Activated CD4-positive, alpha-beta T cell treated with anti-CD3 and anti-CD28 coated beads, Interleukin-2, amount 50 U/mL, for 16 hours (primary cell): ENCODE data around the gene IER2.

Source experiments
- DNase-seq: peaks from one replicate; pipeline ENCODE4 v3.0.0-alpha.2; 2020

IER2 gene, protein sequence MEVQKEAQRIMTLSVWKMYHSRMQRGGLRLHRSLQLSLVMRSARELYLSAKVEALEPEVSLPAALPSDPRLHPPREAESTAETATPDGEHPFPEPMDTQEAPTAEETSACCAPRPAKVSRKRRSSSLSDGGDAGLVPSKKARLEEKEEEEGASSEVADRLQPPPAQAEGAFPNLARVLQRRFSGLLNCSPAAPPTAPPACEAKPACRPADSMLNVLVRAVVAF

DNA sequence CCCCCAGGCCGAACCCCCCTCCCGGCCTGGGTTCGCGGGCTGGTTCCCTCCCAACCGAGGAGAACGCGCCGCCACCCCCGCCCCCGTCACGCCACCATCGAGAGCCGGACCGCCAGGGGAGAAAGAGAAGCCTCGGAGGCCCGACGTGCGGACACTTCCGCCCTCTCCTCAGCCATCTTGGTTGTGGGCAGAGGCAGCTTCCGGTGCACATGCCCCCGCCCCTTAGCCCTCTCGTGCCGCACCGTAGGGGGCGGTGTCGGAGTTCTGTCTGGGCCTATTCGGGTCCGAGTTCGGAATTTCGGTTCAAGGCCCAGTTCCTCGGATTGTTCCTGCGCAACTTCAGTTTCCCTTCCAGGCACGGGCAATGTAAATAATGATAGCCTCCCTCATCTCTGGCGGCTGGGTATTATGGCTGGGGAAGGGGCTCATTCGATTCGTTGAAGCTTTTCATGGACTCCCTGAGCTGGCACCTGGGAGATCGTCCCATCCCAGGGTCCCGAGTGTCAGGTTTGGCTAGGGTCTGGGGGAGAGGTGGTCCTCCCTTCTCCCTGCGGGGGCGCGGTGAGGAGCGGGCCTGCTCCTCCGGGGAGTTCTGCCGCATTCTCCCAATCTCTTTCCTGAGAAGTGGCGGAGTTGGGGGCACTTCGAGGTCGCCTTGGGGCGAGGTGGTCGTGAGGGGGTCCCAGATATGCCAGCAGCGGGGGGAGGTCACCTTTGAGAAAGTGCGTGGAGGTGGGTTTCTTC is at the start of gene IER2, which contains the start of gene STX10:
TSS of gene IER2 (plus strand) at position 225 of the 744 bp plus-strand sequence. CDS start 2,776 bp downstream, outside the sequence.
TSS of gene STX10 (minus strand) at position 189 of the 744 bp plus-strand sequence. CDS start 202 bp downstream, outside the sequence.
- peak; percentile 96 for DNase-seq

DNA sequence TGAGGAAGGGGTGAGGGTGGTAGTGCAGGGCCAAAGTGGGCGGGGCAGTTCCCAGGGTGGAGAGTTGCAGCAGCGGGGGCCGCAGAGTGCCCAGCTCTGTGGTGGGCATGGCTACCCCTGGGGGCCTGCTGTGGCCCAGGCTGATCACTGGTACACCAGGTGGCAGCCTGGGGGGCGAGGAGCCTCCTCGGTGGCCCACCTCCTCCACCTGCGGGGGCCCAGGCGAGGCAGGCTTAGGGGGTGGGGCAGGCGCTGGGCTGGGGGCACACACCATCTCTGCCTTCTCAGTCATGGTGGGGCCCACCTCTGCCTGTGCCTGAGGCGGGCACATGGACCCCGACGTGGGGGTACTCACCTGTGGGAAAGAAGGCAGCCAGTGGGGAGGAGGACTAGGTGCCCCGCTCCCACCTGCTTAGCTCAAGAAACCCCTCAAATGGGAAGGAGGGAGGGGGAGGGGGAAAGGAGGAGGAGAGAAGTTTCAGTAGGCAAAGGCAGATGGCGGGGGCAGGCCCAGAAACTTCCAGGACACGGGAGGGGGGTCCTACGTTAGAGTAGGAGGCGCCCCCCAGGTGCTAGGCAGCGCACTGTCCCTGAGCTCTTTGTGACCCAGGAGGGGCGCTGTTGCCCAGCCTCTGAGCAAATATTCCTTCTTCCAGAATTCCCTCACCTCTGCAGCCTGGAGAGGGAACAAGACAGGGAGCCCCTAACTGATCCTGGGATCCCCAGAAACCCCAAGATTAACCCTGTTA is 49.2 kb upstream of the IER2 start:
- no peak for DNase-seq

DNA sequence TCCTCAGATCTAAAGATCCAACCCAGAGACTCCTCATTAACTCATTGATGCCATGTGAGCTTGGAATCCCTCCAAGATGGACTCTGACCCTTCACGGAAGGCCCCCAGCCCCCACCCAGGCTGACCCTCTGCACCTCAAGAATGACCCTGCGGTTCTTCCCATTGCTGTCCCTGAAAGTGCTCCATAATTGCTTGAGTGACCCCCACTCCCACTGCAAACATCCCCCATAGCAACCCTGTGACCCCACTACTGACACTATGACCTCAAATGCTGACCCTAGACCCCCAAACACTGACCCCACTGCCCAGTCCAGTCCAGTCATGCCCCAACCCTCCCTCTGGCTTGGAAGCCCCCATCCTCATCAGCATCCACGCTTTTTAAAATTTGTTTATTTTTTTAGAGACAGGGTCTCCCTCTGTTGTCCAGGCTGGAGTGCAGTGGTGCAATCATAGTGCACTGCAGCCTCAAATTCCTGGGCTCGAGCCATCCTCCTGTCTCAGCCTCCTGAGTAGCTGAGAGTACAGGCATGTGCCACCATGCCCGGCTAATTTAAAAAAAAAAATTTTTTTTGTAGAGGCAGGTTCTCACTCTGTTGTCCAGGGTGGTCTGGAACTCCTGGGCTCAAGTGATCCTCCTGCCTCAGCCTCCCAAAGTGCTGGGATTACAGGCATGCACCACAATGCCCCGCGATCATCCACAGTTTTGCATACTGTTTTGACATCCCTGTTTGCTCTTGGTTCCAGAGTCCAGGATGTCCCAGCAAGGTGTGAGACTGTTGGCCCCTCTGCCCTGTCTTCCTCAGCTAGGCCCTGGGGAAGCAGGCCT is 48.4 kb upstream of the IER2 start:
- no peak for DNase-seq

DNA sequence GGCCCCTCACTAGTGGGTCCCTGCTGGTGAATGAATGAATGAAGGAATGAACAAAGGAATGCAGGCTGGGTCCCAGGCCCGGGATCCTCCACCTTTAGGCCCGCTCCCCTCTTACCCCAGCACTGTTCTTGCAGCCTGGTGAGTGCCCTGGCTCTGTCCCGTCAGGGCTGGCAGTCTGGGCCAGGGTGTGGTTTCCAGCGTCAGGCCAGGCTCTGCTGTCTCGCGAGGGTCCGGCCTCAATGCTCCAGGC is 47.9 kb upstream of the IER2 start:
- DNase-seq: no peak

DNA sequence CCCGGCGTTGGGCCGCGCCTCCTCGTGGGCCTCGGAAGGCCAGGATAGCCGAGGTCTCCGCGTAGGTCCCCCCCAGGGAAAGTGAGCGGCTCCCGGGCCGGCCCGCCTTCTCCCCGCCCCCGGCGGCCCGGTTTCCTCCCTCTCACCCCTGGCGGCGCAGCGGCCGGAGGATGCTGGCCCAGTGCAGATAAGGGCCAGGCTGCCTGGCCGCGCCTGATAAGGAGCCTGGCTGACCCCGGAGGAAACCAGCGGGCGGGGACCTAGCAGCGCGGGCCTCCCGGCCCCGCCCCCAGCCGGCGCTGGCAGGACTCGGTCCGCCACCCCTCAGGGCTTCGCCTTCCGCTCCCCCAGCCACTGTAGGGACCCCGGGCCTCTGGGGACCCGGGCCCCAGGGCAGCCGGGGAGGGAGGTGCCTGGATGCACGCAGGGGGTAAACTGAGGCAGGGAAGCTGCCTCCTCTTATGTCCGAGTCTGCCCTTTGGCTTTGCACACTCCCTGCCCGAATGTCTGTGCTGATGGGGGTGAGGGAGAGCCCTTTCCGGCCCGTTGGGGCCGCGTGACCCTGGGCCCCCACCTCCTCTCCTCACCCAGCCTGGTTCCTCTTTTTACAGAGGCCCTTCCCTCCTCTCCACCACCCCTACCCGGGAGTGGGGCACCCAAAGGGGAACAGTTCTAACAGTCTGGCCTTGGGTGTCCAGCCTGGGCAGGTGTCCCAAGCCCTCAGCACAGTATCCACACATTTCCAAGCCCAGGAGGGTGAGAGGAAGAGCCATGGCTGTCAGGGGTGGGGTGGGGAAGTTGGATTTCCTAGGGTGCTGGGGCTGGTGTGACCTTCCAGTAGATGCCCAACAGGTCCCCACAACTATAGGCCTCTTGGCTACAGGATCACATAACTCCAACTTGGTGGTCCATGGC is 47.3 kb upstream of the IER2 start, which contains the start of gene LYL1:
TSS of gene LYL1 (minus strand) at position 193 of the 915 bp plus-strand sequence. CDS start 1,687 bp downstream, outside the sequence.
- no peak for DNase-seq

DNA sequence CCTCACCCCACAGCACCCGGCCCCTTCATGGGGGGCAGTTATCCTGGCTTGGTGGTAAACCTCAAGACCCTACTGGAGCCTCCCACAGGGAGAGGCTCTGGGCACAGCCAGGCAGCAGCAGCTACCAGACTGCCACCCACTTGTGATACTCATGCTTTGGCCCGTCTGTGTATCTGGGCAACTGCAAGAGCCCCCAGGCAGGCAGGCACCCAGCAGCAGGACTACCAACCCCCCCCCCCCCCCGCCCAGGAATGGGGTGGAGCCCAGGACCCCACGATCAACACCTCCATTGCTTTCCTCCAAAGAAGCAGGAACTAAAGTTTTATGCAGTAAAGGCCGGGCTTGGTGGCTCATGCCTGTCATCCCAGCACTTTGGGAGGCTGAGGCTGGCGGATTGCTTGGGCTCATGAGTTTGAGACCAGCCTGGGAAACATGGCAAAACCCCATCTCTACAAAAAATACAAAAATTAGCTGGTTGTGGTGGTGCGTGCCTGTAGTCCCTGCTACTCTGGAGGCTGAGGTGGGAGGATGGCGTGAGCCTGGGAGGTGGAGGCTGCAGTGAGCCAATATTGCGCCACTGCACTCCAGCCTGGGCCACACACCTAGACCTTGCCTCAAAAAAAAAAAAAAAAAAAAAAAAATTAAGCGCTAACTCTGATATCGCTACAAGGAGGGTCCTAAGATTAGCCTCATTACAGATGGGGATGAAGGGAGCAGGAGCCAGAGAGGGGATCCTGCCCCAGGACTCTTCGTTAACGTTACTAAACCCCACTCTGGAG is 46.4 kb upstream of the IER2 start:
- DNase-seq: no peak

DNA sequence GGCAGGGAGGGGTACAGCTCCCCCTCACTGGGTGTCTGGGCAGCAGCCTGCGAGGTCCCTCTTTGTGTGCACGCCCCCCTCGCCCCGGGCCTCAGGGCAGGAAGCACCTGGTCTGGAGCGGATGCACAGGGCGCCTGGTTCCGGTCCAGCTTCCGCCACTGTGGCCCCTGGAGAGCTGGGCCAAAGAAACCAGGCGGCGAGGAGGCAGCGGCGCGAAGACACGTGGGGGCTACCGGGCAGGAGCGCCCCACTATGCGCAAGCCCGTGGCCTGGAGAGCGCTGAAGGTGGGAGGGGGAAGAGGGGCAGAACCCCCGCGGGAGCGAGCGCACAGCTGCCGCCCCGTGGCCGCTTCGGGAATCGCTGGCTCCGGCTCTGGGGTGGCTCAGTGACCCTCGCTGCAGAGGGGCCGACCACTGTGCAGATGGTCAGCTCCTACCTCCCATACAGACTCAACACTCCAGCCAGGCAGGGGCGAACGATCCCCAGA is 45.8 kb upstream of the IER2 start:
- peak; percentile 62 for DNase-seq

DNA sequence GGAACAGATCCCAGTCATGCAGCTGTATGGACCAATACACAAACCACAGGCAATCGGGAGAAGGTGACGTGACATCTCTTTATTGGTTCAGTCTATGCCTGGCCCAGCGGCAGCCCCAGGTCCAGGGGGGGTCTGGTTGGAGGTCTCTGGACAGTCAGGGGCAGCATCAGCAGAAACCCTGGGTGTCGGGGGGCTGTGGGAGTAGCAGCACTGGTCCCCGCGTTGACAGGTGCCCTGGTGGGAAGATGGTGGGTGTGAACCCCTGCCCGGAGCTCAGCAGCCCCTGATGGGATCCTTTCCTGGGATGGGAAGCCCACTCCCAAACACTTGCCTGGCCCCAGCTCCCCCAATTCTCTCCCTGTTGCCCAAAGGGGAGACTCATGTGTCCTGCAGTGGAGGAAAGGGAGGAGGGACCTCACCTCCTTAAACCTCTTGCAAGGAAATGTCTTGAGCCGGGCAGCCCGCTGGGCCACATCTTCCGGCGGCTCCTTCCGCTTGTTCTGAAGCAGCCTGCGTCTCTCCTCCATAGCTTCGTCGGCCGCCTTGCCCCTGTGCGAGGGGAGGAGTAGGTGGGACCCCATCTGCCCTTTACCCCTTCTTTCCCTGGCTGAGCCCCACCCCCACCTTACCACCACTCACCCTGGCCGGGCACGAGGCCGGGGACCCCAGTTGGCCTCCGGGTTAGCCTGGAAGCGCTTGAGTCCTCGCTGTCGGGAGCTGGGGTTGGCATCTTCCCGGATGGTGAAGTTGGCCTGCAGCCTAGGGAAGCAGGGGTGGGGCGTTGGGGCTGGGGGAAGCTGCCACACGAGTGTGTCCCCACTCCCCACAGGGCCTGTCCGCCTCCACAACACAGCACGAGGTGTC is 45.1 kb upstream of the IER2 start:
- peak; percentile 39 for DNase-seq

DNA sequence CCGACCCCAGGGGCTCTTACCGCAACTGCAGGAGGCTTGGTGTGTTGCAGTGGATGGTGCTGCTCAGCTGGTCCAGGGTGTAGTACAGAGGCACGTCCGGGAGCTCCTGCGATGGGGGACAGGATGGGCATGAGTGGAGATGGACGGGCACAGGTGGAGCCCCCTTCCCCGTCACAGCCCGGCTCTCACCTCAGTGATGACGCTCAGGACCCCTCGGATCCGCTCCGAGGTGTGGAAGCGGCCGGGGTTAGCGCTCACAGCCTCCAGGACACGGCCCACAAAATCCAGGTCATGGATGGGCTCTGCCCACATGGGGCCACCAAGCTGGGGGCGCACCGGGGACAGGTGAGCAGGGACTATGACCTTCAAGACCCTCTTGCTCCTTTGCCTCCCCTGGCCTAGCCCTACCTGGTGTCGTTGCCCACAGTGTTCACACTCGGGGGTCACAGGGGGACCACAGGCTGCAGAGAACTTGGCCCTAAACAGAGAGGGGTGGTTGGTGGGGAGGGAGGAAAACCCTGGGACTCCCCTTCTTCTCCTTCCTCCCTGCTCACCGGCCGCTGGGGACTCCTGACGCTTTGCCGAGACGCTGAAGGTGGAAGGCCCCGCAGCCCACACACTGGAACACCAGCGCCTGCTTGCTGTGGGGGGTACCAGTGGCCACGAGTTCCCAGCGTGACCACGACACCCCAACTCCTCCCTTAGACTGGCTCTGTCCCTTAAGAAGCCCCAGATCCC is 40.7 kb upstream of the IER2 start:
- no peak for DNase-seq

DNA sequence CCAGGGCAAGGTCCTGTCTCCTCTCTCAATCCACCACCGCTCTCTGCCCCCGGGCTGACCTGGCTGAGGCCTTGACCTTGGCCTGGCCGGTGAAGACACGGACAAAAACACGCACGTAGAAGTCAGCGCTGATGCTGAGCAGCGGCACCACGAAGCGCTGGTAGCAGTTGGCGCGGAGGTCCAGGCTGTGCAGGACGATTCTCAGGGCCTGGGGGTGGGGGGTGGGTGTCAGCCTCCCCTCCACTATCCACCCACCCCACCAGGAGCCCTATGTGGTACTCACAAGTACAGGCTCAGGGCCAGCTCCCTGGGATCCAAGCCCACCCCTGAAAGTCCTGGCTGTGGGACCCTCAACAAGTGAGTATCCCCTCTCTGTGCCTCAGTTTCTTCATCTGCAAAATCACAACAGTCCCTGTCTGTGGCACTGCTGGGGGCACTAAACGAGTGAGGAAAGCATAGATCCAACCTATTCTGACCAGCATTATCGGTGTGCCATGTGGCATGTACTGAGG is 40.1 kb upstream of the IER2 start:
- no peak for DNase-seq

DNA sequence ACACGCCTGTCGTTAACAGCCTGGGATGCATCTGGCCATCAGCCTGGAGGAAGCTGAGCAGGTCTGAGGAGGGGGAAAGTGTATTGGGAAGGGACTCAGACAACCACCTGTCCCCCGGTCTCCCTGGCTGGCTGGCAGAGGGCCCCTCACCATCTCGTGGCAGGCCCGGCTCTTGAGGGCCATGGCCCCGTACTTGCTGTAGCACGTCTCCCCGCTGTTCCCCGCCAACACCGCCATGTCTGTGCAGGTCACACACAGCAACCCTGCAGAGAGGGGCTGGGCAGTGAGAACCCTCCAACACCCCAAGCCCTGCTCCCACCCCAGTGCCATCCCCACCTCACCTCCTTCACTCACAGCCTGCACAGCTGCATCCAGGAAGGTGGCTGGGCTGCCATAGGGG is 37.7 kb upstream of the IER2 start:
- DNase-seq: no peak

DNA sequence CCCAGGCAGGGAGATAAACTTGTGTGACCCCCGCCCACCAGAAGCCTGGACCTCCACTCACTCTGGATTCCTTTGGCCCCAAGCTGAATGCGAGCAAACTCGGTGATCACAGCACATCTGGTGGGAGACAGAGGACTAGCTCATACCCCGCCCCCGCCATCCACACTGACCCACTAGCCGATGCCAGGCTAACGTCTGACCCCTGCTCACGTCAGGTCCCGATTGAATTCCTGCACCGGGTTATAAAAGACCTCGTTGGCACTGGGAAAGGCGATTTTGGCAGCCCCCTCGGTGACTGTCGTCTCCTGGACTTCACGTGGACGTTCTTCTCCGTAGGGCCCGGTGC is 34.3 kb upstream of the IER2 start:
- no peak for DNase-seq

DNA sequence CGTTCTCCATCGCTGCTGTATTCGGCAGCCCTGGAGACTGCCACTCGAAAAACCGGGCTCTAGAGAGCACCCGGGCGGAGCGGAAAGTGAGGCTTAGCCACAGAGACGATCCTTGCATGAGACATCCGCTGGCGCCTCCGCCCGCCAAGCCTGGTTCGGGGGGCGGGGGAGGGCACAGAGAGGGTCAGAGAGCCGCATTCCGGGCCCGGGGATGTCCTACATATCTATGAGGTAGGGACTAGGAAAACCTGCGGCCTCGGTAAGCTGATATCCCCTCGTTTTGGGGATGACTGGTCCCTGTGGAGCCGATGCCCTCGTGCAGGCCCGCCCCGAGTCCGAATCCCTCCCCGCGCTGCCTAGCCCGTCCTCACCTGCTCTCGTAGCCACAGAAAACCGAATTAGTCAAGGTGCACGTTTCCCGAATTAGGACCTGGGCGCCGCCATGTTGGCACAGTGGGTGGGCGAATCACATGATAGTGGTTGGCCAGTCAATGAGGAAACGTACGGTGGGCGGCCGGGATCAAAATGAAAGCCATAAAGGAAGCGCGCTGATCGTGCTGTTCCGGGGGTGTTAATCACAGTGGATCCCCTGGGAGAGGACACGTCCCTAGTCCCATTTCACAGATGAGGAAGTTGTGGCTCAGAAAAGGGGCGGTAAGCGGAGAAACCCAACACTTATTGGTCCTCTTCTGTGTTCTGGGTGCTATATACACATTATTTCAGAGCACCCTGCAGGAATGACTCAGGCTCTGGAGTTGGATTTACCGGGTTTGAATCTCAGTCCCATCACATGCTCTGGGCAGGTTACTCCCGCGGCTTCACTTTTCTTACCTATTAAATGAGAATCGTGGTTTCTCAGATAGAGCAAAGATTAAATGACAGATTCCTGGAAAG is 33.7 kb upstream of the IER2 start, which contains the start of gene TRMT1:
TSS of gene TRMT1 (minus strand) at position 459 of the 894 bp plus-strand sequence. CDS start at position 118, 341 bp downstream.
- peak; percentile 94 for DNase-seq

DNA sequence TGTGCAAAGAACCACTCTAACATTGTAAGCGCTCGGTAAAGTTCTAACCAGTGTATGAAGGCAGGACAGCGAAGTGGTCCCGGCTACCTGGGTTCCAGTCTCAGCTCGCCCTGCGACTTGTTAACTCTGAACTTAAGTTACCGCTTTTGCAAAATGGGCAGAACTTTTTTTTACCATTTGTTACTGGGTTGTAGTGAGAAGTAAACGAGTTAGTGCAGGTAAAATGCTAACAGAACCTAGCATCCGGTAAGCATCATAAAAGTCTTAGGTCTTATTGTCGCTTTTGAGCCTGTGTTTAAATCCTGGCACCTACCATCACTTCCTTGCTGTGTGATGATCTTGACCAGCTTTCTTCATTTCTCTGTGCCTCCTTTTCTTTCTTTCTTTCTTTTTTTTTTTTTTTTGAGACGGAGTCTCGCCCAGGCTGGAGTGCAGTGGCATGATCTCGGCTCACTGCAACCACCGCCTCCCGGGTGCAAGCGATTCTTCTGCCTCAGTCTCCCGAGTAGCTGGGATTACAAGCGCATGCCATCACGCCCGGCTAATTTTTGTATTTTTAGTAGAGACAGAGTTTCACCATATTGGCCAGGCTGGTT is 32.9 kb upstream of the IER2 start:
- DNase-seq: no peak

DNA sequence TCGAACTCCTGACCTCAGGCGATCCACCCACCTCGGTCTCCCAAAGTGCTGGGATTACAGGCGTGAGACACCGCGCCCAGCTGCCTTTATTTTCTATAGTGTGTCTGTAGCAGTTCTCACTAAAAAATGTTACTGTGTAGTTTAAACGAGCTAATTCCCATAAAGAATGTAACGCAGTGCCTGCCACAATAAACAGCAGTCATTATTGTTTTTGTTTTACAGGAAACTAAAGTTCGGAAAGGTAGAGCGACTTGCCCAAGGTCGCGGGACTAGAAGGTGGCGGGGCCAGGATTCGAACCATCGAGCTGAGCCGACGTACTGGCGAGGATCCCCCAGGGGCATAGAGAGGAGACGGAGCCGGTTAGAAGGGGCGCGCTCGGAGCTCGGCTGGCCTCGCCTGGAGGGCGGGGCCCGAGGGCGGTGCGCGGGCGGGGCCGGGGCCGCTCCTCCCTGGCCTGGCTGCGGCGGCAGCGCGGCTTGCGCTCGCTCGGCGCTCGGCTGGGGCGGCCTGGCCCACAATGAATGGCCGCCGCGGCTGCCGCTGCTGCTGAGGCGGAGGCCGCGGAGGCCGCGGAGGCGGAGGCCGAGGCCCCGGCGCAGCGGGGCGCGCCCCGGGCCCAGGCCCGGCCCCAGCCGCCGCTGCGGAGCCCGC is 32.3 kb upstream of the IER2 start, which contains the start of gene NACC1:
TSS of gene NACC1 (plus strand) at position 493 of the 652 bp plus-strand sequence. CDS start 16,944 bp downstream, outside the sequence.
- peak; percentile 93 for DNase-seq

DNA sequence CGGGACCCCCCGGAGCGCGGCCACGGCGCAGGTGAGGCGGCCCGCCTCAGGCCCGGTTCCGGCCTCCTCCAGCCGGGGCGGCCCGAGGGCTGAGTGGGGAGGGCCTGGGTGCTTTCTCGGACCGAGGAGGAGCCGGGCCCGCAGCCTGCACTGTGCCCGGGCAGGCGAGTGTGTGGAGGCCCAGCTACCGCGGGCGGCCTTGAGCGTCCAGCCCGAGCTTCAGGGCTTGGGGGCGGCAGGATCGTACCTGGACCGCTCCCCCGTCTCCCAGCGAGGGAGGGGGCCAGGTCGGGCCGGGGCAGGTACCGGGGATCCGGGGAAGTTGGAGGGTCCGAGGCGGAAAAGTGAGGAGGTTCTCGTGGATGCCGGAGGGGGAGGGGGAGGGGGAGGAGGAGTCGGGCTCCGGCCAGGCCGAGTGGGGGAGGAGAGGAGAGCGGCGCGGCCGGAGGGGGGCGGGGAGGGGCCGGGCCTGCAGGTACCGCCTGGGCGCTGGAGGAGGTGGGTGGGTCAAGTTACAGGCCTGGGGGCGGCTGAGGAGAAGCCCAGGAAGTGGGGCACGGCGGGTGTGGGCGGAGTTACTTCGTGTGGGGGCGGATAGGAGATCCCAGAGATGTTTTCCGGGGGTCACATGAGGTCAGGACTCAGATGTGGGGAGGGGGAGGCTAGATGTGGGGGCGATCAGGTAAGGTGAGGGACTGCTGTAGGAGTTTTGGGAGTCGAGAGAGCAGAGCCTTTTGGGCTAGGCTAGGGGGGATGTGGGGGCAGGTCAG is 31.6 kb upstream of the IER2 start:
- peak; percentile 61 for DNase-seq
